Adrenal gland (tissue), 5 donors: ENCODE results near the gene DIAPH1.

ENCODE experiments used
- CTCF ChIP-seq, 6 experiments: fragments of 450-650 bp in 4 of 6; fragments of 200-600 bp in 2 of 6; sonication (generic) in 1 of 6; IDR thresholded peaks; 1 replicate in 5 of 6; 2 replicates in 1 of 6; pipeline versions ENCODE4 v1.5.1 to v1.8.0; 2016 to 2021; ENCODE audit warnings: antibody characterized with exemption in 6 of 6, mild to moderate bottlenecking in 2 of 6, moderate library complexity in 1 of 6
- POLR2A ChIP-seq, 2 donors: fragments of 450-650 bp; IDR thresholded peaks; one replicate each; pipeline ENCODE4 v1.6.1; 2017; ENCODE audit warnings: antibody characterized with exemption in 2 of 2, mild to moderate bottlenecking in 2 of 2, moderate library complexity in 1 of 2
- donor health status: DM: no; HTN: no; CAD: no.

- TF ChIP-seq CTCF (IDR thresholded peaks at IDR 0.05) (no peak), POLR2A (IDR thresholded peaks at IDR 0.05) (no peak)
These were observed 29.1 kb upstream of the DIAPH1 start for GRCh38 chr5:141647851-141648250.
